ENCODE results near the gene ARHGAP9.

DNA sequence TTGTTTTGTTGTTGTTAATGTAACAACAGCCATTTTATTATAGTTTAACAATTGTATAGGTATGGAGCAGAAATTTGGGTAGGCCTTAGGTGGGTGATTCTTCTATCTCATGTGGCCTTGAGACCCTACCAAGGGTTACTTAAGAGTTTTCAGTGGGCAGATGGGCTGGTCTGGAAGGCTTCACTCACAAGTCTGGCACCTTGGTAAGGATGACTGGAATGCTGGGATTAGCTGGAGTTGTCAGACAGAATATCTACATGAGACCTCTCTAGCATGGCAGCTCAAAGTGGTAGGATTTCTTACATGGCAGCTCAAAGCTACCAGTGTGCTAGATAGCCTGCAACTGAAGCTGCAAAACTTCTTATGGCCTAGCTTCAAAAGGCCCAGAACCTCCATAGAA is 6.0 kb upstream of the ARHGAP9 start:
- TF ChIP-seq, protein P1, sequence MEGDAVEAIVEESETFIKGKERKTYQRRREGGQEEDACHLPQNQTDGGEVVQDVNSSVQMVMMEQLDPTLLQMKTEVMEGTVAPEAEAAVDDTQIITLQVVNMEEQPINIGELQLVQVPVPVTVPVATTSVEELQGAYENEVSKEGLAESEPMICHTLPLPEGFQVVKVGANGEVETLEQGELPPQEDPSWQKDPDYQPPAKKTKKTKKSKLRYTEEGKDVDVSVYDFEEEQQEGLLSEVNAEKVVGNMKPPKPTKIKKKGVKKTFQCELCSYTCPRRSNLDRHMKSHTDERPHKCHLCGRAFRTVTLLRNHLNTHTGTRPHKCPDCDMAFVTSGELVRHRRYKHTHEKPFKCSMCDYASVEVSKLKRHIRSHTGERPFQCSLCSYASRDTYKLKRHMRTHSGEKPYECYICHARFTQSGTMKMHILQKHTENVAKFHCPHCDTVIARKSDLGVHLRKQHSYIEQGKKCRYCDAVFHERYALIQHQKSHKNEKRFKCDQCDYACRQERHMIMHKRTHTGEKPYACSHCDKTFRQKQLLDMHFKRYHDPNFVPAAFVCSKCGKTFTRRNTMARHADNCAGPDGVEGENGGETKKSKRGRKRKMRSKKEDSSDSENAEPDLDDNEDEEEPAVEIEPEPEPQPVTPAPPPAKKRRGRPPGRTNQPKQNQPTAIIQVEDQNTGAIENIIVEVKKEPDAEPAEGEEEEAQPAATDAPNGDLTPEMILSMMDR (IDR thresholded peaks at IDR 0.05) = no peak
- TF ChIP-seq POLR2A (IDR thresholded peaks at IDR 0.05) = no peak

Data from vagina (tissue), 2 donors.